GM12892 (cell line): Measurements from ENCODE around the gene PSMD11.

Experiments used
- POLR2A ChIP-seq: IDR thresholded peaks from 2 replicates; pipeline ENCODE4 v1.6.1; 2011; ENCODE audit warnings: low read depth, low read length, control low read depth
- POLR2AphosphoS5 ChIP-seq: IDR thresholded peaks from 2 replicates; pipeline ENCODE4 v1.6.1; 2011; ENCODE audit warnings: low read depth, low read length, control low read depth
- TAF1 ChIP-seq: IDR thresholded peaks from 2 replicates; pipeline ENCODE4 v1.6.1; 2011; ENCODE audit warnings: low read depth, mild to moderate bottlenecking, control low read depth, low read length, borderline replicate concordance

GRCh38 chr17:32479074-32479617, 34.8 kb downstream of the PSMD11 start:
- TF ChIP-seq POLR2A (no peak), TAF1 (no peak), POLR2AphosphoS5 (no peak)
